D721Med (cell line): ENCODE measurements around the gene CHCT1.

ENCODE experiments used
- DNase-seq: peaks from one replicate; pipeline ENCODE4 v3.0.0; 2011; ENCODE audit warnings: low spot score; ENCODE audit not compliant: insufficient read length
- FAIRE-seq: peaks from 2 replicates; lab custom pipeline; 2011; peaks lifted over from hg19 to GRCh38; lab: Jason Lieb, UNC
- TF ChIP-seq, protein P1 (sequence below): IDR thresholded peaks from 2 replicates; pipeline ENCODE4 v1.5.1; 2012; ENCODE audit warnings: mild to moderate bottlenecking, control low read depth; ENCODE audit not compliant: insufficient read depth; ENCODE audit errors: missing control alignments

CHCT1 gene

DNA sequence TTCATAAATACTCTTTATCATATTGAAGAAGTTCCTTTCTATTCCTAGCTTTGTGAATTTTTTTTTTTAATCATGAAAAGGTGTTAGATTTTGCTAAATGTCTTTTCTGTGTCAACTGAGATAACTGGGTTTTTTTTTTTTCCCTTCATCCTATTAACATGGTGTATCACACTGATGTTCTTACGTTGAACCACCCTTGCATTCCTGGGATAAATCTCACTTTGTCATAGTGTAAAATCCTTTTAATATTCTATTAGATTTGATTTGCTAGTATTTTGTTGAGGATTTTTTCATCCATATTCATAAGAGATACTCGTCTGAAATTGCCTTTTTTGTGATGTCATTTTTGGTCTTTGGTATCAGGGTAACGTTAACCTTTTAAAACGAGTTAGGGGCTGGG is 49.2 kb downstream of the CHCT1 start:
- FAIRE-seq = no peak
- TF ChIP-seq, protein P1, sequence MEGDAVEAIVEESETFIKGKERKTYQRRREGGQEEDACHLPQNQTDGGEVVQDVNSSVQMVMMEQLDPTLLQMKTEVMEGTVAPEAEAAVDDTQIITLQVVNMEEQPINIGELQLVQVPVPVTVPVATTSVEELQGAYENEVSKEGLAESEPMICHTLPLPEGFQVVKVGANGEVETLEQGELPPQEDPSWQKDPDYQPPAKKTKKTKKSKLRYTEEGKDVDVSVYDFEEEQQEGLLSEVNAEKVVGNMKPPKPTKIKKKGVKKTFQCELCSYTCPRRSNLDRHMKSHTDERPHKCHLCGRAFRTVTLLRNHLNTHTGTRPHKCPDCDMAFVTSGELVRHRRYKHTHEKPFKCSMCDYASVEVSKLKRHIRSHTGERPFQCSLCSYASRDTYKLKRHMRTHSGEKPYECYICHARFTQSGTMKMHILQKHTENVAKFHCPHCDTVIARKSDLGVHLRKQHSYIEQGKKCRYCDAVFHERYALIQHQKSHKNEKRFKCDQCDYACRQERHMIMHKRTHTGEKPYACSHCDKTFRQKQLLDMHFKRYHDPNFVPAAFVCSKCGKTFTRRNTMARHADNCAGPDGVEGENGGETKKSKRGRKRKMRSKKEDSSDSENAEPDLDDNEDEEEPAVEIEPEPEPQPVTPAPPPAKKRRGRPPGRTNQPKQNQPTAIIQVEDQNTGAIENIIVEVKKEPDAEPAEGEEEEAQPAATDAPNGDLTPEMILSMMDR = no peak

DNA sequence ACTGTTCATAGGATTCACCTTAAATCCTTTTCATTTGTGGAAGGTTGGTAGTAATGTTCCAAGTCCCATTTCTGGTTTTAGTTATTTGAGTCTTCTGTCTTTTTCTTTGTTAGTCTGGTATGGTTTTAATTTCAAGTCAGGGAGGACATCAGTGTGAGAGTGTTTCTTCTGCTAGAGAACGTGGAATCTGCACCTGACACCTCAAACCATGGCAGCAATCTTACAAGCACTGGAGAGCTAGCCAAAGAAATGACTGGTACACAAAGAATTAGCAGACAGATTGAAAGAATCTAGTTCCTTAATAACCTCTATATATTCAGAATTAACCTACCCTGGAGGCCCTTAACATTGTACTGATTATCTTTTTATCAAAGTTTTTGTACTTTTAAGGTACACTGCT is 50.2 kb downstream of the CHCT1 start:
- no peak for DNase-seq
- TF ChIP-seq, protein P1 = no peak
- FAIRE-seq = no peak

More for the DNA sequence above, 49.2 kb downstream of the CHCT1 start:
- DNase-seq = no peak

DNA sequence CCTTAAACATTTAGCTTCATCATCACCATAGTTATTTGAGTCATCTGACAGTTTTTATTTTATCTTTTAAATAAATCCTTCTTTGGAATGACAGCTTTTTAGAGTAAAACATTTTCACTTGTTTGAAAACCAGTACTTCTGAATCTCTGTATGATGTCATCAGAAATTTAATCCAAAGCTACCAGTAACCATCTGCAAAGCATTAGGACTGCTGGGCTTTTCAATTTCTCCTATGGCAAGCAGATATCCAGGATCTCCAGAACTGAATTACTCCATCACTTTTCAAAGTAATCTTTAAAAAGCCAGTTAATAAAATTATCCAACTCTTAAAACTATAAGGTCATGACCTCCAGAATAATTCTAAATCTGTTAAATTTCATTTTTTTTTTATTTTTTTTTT is 51.5 kb downstream of the CHCT1 start:
- TF ChIP-seq, protein P1 = no peak
- DNase-seq = no peak

More for the DNA sequence above, 51.5 kb downstream of the CHCT1 start:
- FAIRE-seq = no peak
